ENCODE results near the gene SIK2.

Gene SIK2

GRCh38 chr11:111592491-111592890 is 9.8 kb upstream of the SIK2 start:
- DNase-seq (ENCODE audit: low spot score) (no peak), ATAC-seq (ENCODE audit: low read depth) (no peak)
- Histone ChIP-seq H3K27me3 (ENCODE audit: insufficient read depth, poor library complexity, severe bottlenecking) (no peaks in the 10 kb centered on the region), H3K4me1 (ENCODE audit: insufficient read depth, poor library complexity, severe bottlenecking) (no peaks in the 10 kb centered on the region), H3K4me3 (ENCODE audit: severe bottlenecking) (no peak overlapping the region), H3K9me3 (ENCODE audit: severe bottlenecking) (no peaks in the 10 kb centered on the region), H3K36me3 (ENCODE audit: low read depth) (no peaks in the 10 kb centered on the region), H3K27ac (ENCODE audit: poor library complexity, severe bottlenecking) (no peak overlapping the region)
- TF ChIP-seq CTCF (IDR thresholded peaks at IDR 0.05; ENCODE audit: poor library complexity, severe bottlenecking), result no peak

DNA sequence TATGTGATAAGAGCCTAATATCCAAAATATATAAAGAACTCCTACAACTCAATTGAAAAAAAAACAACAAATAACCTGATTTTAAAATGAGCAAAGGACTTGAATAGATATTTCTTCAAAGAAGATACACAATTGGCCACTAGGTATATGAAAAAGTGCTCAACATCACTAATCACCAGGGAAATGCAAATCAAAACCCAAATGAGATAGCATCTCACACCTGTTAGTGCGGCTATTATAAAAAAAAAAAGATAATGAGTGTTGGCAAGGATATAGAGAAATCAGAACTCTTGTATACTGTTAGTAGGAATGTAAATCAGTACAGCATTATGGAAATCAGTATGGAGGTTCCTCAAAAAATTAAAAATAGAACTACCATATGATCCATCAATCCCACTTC is 5.9 kb upstream of the SIK2 start:
- Histone ChIP-seq H3K36me3 (ENCODE audit: low read depth) (no peaks in the 10 kb centered on the region), H3K27me3 (ENCODE audit: insufficient read depth, poor library complexity, severe bottlenecking) (no peaks in the 10 kb centered on the region), H3K27ac (ENCODE audit: poor library complexity, severe bottlenecking) (no peak overlapping the region), H3K9me3 (ENCODE audit: severe bottlenecking) (no peaks in the 10 kb centered on the region), H3K4me1 (ENCODE audit: insufficient read depth, poor library complexity, severe bottlenecking) (no peaks in the 10 kb centered on the region), H3K4me3 (ENCODE audit: severe bottlenecking) (no peak overlapping the region)
- TF ChIP-seq CTCF (IDR thresholded peaks at IDR 0.05; ENCODE audit: poor library complexity, severe bottlenecking), result no peak
- no peak for ATAC-seq (ENCODE audit: low read depth)
- no peak for DNase-seq (ENCODE audit: low spot score)

DNA sequence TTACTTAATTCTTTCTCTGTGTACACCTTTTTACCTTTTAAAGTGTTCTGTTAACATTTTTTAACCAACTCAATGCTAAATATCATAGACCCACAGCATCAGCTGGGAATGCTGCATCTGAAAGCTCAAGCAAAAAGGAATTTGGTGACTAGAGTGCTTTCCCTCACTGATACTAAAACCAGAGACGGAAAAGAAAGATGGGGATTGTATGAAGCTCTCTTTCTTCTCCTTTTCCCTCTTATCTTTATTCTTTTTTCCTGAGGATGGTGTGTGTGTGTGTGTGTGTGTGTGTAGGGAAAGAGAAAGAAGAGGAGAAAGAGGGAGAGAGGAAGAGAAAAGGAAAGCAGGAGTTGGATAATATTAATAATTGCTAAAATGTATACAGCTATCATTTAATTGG is 4.1 kb upstream of the SIK2 start:
- no peak for TF ChIP-seq CTCF (IDR thresholded peaks at IDR 0.05; ENCODE audit: poor library complexity, severe bottlenecking)
- Histone ChIP-seq H3K9me3 (ENCODE audit: severe bottlenecking) (no peaks in the 10 kb centered on the region), H3K4me3 (ENCODE audit: severe bottlenecking) (no peak overlapping the region), H3K27me3 (ENCODE audit: insufficient read depth, poor library complexity, severe bottlenecking) (no peaks in the 10 kb centered on the region), H3K36me3 (ENCODE audit: low read depth) (no peaks in the 10 kb centered on the region), H3K27ac (ENCODE audit: poor library complexity, severe bottlenecking) (no peak overlapping the region), H3K4me1 (ENCODE audit: insufficient read depth, poor library complexity, severe bottlenecking) (peaks cover 3% of the 10 kb centered on the region)
- ATAC-seq (ENCODE audit: low read depth), result no peak
- DNase-seq (ENCODE audit: low spot score), result no peak

DNA sequence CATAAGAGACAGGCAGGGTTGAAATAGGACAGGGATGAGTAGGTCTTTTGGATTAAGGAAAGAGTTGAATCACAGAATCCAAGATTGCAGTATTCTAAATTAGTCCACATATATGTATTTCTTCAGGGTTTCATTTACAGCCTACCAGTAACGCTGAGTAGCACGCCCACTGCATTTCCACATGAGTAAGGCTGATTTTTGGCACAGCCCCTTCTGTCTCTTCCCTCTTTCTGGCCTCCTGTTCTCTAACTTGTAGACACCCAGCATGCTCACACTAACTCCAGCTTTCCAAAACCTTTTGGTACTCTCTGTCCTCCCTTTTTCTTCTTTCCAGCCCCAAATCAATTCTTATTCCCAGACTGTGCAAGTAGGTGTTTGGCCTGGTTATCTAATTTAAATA is 3.7 kb upstream of the SIK2 start:
- TF ChIP-seq CTCF (IDR thresholded peaks at IDR 0.05; ENCODE audit: poor library complexity, severe bottlenecking), result no peak
- no peaks in the 10 kb centered on the region for H3K9me3 ChIP-seq (ENCODE audit: severe bottlenecking)
- H3K36me3 ChIP-seq (ENCODE audit: low read depth), result no peaks in the 10 kb centered on the region
- H3K27ac ChIP-seq (ENCODE audit: poor library complexity, severe bottlenecking), result no peak overlapping the region
- H3K4me3 ChIP-seq (ENCODE audit: severe bottlenecking), result no peak overlapping the region
- no peak for DNase-seq (ENCODE audit: low spot score)
- ATAC-seq (ENCODE audit: low read depth), result no peak
- peaks cover 3% of the 10 kb centered on the region for H3K4me1 ChIP-seq (ENCODE audit: insufficient read depth, poor library complexity, severe bottlenecking)
- H3K27me3 ChIP-seq (ENCODE audit: insufficient read depth, poor library complexity, severe bottlenecking), result no peaks in the 10 kb centered on the region

- DNase-seq (ENCODE audit: low spot score), result no peak
- peak overlapping the region; percentile 88 for H3K4me3 ChIP-seq (ENCODE audit: severe bottlenecking)
- H3K4me1 ChIP-seq (ENCODE audit: insufficient read depth, poor library complexity, severe bottlenecking), result peaks cover 10% of the 10 kb centered on the region
- TF ChIP-seq CTCF (IDR thresholded peaks at IDR 0.05; ENCODE audit: poor library complexity, severe bottlenecking), result no peak
- no peaks in the 10 kb centered on the region for H3K9me3 ChIP-seq (ENCODE audit: severe bottlenecking)
- H3K36me3 ChIP-seq (ENCODE audit: low read depth), result no peaks in the 10 kb centered on the region
- ATAC-seq (ENCODE audit: low read depth), result no peak
- H3K27ac ChIP-seq (ENCODE audit: poor library complexity, severe bottlenecking), result peak overlapping the region; percentile 62
- H3K27me3 ChIP-seq (ENCODE audit: insufficient read depth, poor library complexity, severe bottlenecking), result no peaks in the 10 kb centered on the region
Observed at GRCh38 chr11:111601636-111601978, 642 bp upstream of the SIK2 start.
